GM06990 (cell line): Measurements from ENCODE around the gene TPRG1L.

Source experiments
- DNase-seq: peaks from one replicate; pipeline ENCODE4 v3.0.0-alpha.2; 2011; ENCODE audit not compliant: insufficient read length; ENCODE audit errors: extremely low read depth
- H3K27me3 ChIP-seq: replicated peaks from 2 replicates; pipeline ENCODE4 v1.6.0; 2011; ENCODE audit warnings: low read length; ENCODE audit not compliant: control insufficient read depth, insufficient read depth
- H3K36me3 ChIP-seq: 2 replicates; pipeline ENCODE4 v1.5.1; 2011; ENCODE audit warnings: low read length; ENCODE audit not compliant: control insufficient read depth, insufficient read depth
- H3K4me3 ChIP-seq: replicated peaks from 2 replicates; pipeline ENCODE4 v1.5.1; 2011; ENCODE audit warnings: low read depth, mild to moderate bottlenecking, control low read depth, low read length
- TF ChIP-seq, protein P1 (sequence below): IDR thresholded peaks from 2 replicates; pipeline ENCODE4 v1.5.1; 2011; ENCODE audit warnings: low read length, control low read depth, mild to moderate bottlenecking, inconsistent platforms; ENCODE audit not compliant: insufficient read depth, poor library complexity, severe bottlenecking

Gene TPRG1L

DNA sequence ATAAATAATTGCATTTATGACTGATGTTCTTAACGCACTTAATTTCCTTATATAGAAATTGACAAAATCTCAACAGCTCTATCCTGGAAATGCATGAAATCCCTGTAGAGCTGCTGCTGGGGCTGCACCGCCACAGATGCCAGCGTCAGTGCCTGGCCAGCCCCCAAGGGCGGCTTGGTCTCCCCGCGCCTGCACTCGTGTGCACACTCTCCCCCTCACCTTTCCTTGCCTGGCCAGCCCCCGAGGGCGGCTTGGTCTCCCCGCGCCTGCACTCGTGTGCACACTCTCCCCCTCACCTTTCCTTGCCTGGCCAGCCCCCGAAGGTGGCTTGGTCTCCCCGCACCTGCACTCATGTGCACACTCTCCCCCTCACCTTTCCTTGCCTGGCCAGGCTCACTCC, 11.3 kb downstream of the TPRG1L start:
- H3K4me3 ChIP-seq = no peak overlapping the region

DNA sequence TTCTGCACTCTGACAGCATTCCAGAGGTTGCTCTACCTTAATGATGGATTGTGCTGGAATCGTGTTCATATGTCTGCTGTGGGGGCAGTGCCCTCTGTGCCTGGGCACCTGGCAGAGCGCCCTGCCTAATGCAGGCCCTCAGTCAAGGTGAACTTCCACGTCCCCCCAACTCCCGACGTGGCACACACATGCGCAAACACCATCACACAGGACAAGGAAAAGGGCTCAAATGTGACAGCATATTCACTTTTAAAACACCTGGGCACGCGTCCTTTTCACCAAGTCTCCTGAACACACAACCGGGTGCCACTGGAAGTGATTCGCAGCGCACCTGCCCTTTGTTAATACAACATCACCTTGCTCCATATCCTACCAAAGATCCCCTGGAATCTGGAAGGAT, 11.7 kb downstream of the TPRG1L start:
- Histone ChIP-seq H3K36me3 (peaks cover 44% of the 10 kb centered on the region), H3K27me3 (no peaks in the 10 kb centered on the region), H3K4me3 (no peak overlapping the region)
- TF ChIP-seq, protein P1, sequence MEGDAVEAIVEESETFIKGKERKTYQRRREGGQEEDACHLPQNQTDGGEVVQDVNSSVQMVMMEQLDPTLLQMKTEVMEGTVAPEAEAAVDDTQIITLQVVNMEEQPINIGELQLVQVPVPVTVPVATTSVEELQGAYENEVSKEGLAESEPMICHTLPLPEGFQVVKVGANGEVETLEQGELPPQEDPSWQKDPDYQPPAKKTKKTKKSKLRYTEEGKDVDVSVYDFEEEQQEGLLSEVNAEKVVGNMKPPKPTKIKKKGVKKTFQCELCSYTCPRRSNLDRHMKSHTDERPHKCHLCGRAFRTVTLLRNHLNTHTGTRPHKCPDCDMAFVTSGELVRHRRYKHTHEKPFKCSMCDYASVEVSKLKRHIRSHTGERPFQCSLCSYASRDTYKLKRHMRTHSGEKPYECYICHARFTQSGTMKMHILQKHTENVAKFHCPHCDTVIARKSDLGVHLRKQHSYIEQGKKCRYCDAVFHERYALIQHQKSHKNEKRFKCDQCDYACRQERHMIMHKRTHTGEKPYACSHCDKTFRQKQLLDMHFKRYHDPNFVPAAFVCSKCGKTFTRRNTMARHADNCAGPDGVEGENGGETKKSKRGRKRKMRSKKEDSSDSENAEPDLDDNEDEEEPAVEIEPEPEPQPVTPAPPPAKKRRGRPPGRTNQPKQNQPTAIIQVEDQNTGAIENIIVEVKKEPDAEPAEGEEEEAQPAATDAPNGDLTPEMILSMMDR = no peak
- no peak for DNase-seq

More for the DNA sequence above, 11.3 kb downstream of the TPRG1L start:
- Histone ChIP-seq H3K36me3 (peaks cover 44% of the 10 kb centered on the region), H3K27me3 (no peaks in the 10 kb centered on the region)
- TF ChIP-seq, protein P1 = no peak
- DNase-seq = no peak

DNA sequence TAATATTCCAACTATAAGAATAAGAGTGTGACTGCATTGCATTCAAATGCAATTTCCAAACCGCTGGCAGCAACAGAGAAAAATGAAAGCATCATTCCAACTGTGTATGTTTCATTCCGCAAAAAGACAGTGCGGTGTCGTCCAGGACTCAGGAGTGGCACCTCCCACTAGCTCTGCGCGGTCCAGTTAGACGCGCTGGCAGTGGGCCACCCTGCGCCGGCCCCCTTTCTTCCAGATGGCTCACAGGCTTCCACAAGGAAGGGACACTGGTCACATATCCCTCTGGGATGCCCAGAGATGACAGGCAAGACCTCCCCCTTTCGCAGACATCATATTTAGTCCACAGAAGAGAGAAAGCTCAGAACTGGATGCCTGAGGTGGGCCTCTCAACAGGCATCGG, 13.2 kb downstream of the TPRG1L start:
- peaks cover 36% of the 10 kb centered on the region for H3K36me3 ChIP-seq

DNA sequence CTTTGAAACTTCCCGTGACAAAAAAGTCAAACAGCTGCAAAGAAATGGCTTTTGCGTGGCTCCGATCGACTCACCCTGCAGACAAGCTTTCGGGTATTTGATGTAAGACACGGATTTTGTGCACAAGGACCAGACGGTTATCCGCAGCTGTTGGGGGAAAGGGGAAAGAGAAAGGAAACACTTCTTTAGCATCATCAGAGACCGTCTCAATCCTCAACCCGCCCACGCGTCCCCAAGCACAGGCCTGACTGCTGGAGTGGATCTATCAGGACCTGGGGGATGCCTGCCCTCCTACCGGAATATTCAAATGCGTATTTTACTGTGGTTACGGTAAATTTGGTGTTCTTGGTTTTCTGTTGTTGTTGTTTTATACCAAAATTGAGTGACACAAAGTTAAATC, 13.9 kb downstream of the TPRG1L start:
- Histone ChIP-seq H3K27me3 (no peaks in the 10 kb centered on the region), H3K4me3 (no peak overlapping the region), H3K36me3 (peaks cover 32% of the 10 kb centered on the region)
- TF ChIP-seq, protein P1 = no peak
- DNase-seq = no peak

More for the DNA sequence above, 13.2 kb downstream of the TPRG1L start:
- no peaks in the 10 kb centered on the region for H3K27me3 ChIP-seq
- H3K4me3 ChIP-seq = no peak overlapping the region
- TF ChIP-seq, protein P1 = no peak
- no peak for DNase-seq

DNA sequence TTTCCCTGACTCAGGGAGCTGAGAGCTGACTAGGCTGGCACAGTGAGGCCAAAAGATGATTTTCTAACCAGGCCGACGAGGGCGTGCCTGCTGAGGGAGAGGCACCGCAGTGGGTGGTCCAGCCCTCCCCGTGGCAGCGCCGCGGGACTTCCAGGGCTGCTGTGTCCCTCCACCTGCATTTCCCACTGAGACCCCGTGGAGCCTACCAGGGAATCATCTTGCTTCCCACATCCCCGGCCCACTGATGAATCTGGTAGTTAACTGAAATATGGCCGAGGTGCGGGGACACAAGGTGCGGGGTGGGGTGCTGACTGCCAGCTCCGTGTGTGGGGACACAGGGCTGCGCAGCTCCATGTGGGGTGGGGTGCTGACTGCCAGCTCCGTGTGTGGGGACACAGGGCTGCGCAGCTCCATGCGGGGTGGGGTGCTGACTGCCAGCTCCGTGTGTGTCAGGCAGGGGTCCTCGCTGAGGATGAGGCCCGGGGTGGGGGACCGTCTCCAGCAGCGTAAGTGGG, 14.6 kb downstream of the TPRG1L start:
- Histone ChIP-seq H3K27me3 (no peaks in the 10 kb centered on the region), H3K4me3 (no peak overlapping the region), H3K36me3 (peaks cover 26% of the 10 kb centered on the region)
- TF ChIP-seq, protein P1 = no peak
- no peak for DNase-seq
